ENCODE data around the gene DNAI4. TPM values are rescaled to one million over a fixed set of nuclear protein-coding genes. Genes with fewer than 3 reads are reported as not detected.
"Not testable (repeated sequence)": the region's sequence is repeated elsewhere in the genome, so short reads cannot be mapped to it uniquely, and the experiment has no call there.

The DNAI4 gene
- total RNA-seq, 1 donor from 2014 or later, result 6.0 TPM

DNA sequence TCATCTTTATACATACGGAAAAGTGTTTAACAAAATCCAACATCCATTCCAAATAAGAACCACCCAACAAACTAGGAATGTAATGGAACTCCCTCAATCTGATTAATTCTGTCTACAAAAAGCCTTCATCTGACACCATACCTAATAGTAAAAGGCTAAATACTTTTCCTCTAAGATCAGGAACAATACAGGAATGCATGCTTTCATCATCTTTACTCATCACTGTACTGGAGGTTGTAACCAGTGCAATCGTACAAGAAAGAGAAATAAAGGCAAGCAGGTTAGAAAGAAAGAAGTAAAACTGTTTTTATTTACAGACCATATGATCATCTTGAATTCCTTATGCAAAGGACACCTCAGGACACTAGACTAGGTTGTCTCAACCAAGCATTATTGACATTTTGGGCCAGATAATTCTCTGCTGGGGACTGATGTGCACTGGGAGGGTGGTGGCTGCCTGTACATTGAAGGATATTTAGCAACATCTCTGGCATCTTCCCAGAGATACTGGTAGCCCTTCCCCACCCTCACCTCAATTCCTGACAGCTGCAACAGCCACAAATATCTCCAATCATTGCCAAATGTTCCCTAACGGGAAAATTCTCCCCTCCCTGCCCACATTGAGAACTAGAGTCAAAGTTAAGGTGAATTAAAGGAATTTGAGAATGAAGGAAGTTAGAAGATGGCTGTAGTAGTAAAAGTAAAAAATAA lies 93.0 kb downstream of the DNAI4 start:
- no peak for DNase-seq (ENCODE audit: low read depth in 2 of 2)

DNA sequence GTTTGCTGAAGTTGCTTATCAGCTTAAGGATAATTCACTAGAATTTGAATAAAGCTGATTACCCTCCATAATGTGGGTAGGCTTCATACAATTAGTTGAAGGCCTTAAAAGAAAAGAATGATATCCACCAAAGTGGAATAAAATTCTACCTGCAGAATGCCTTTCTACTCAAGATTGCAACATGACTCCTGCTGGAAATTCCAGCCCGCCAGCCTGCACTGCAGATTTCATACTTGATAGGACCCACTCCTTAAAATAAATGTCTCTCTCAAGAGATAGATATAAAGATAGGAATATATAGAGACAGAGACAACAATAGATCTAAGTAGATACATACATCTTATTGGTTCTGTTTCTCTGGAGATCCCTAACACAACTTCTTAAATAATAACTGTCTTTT lies 99.9 kb downstream of the DNAI4 start:
- DNase-seq (ENCODE audit: low read depth in 2 of 2), result no peak

DNA sequence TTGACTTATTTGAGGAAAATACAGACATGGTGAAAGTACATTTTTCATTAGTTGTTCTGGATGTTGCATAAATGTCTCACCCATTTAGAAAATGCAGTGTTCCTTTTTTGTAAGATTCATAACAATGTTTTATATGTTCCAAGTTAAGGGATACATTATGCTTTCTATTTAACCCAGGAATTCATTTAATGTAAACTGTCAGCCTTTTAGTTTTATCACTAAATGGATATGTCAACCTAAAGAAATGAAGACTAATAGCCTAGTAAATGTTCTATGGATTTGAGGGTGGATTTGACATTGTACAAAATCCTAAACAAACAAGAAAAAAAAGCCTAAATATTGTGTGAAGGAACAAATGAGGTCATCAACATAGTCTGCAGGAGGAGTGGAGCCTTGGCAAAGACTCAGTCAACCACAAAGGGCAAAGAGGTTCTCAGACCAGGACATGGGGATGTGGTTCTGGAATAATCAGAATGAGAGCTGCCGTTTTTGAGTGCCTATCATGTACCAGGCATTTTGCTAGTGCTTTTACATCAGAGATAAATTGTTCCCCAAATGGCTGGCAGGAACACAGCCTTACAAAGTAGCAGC lies 114.8 kb downstream of the DNAI4 start:
- DNase-seq (ENCODE audit: low read depth in 2 of 2), result peak in 1 of 2 donors; percentile 32

DNA sequence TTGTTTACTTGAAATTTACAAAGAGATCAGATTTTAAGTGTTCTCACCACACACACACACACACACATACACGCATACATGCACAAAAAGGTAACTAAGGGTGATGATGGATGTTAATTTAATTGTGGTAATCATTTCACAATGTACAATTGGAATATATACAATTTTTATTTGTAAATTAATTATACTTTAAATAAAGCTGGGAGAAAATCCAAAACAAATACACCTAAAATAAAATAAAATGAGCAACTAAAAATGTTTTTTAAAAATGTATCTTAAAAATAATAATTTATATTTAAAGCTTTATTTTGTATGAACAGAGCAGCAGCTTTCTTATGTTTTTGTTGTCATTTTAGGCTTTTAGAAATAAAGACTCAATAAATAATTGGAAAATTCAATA lies 115.4 kb downstream of the DNAI4 start:
- DNase-seq (ENCODE audit: low read depth in 2 of 2), result no peak

DNA sequence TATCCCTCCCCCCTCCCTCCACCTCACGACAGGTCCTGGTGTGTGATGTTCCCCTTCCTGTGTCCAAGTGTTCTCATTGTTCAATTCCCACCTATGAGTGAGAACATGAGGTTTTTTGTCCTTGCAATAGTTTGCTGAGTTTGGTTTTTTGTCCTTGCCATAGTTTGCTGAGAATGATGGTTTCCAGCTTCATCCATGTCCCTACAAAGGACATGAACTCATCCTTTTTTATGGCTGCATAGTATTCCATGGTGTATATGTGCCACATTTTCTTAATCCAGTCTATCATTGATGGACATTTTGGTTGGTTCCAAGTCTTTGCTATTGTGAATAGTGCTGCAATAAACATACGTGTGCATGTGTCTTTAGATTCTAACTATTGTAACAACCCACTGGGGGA lies 128.8 kb downstream of the DNAI4 start:
- DNase-seq (ENCODE audit: low read depth in 2 of 2), result not testable (repeated sequence)

DNA sequence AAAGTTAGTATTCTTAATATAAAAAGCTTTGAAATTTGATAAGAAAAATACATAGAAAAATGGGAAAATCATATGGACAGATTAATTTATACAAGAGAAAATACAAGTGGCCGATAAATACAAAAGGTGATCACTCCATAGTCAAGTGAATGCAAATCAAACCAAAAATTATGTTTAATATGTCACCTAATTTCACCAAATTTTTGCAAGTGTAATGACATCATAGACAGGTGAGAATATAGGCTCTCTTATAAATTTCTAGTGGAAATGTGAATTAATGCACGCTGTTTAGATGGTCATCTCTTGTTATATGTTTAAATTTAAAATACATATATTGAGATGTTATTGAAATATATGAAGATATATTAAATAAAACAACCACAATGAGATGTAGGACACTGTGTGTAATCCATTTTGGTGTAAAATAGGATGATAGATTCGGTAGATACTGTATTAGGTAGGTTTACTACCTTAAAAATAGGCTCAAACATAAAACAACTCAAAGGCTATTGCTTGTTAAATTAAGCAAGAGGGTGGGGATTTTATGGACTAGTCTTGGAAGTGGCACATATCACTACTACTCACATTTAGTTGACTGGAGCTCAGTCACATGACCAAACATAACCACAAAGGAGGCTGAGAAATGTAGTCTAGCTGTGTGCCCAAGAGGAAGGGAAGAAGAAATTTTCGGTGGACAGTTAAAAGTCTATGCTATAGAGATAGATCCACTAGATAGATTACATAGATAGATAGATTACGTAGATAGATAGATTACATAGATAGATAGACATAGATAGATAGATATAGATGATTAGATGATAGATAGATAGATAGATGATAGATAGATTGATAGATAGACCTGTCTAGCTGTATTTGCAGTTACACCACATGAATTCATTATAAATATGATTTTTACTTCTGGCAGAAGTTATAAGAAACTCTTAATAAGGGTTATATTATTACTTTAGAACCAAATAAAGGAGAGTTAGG lies 132.7 kb downstream of the DNAI4 start:
- DNase-seq (ENCODE audit: low read depth in 2 of 2), result no peak

DNA sequence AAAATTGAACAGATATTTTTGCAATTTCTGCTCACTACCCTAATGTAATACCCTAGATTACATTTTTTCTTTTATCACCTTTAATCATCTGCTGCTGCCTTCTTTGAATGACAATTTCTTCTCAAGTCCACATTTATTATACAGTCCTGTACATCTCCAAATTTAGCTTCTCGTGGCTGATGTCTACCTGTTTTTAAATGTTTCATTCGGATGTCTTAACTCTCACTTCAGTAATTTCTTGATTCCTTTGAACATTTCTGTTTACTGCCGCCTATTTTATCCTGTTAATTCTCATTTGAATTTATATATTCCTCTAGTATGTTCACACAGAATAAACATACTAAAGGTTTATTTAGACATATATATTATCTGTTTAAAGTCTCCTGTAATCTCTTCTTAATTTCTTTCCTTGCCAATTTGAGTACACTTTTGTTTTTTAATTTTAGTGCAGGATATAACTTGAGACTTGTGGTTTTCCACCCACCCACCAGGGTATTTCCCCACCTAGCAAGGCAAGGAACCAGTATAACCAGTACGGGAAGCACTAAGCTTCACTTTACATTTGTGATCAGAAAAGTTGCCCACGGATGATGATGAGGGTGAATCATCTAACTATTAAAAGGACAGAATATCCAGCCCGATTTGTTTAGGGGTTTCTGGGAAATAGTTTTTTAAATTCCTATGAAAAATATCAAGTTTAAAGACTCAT lies 136.3 kb downstream of the DNAI4 start:
- no peak for DNase-seq (ENCODE audit: low read depth in 2 of 2)

DNA sequence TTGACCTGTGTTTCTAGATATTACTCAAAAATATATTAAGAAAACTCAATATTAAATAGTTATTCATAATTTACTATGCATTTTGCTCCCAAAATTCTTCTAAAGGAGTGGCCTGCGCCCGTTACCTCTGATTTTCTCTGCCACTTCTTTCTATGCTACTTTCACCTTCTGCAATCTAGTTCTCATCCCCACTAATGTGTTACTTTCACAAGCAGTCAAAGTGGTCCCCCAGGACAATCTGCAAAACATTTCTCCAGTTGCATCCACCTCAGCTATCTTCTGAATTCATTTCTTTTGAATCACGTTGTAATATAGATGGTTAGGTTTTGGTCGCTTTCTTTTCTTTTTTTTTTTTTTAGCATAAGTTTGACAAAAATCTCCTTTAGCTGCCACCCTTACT lies 137.0 kb downstream of the DNAI4 start:
- no peak for DNase-seq (ENCODE audit: low read depth in 2 of 2)

DNA sequence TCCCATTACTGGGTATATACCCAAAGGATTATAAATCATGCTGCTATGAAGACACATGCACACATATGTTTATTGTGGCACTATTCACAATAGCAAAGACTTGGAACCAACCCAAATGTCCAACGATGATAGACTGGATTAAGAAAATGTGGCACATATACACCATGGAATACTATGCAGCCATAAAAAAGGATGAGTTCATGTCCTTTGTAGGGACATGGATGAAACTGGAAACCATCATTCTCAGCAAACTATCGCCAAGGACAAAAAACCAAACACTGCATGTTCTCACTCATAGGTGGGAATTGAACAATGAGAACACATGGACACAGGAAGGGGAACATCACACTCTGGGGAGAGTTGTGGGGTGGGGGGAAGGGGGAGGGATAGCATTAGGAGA lies 138.9 kb downstream of the DNAI4 start:
- not testable (repeated sequence) for DNase-seq (ENCODE audit: low read depth in 2 of 2)

DNA sequence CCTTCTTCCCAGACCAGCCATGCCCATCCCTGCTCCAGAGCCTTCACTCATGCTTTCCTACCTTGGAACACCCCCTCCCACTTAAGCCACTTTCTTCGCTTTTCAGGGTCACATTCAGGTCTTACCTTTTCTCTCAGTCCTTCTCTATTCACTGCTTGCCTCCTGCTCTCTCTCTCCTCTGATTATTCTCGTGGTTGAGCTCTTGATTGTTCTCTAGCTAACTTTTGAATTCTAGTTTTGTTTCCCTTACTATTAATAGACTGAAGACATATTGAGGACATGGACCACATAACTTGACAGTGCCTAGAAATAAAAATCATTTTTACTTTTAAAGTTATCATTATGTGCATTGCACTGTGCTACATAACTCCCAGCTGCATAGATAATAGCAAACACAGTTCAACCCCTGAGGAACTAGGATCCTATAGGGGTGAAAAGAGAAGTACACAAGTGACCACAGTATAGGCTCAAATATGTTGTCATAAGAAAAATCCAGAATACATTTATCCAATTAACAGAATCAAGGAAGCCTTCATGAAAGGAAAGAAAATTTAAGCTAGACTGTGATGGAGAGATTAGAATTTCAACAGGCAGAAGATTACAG lies 145.1 kb downstream of the DNAI4 start:
- DNase-seq (ENCODE audit: low read depth in 2 of 2), result no peak

DNA sequence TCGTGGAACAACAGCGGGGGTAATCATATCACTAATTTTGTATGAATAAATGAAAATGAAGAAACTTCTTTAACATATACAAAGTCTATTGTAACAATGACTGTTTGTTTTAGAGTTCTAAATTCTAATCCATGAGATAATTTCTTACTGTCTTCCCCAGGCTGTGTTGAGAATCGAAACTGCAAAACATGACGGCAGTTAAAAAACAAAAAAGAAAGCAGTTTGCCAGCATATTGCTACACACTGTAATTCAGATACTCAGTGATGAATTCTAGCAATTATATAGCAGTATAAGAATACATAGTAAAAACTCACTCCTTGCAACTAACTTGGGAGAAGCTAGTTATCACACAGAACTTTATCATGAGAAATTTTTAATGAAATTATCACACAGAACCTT lies 145.7 kb downstream of the DNAI4 start:
- no peak for DNase-seq (ENCODE audit: low read depth in 2 of 2)

DNA sequence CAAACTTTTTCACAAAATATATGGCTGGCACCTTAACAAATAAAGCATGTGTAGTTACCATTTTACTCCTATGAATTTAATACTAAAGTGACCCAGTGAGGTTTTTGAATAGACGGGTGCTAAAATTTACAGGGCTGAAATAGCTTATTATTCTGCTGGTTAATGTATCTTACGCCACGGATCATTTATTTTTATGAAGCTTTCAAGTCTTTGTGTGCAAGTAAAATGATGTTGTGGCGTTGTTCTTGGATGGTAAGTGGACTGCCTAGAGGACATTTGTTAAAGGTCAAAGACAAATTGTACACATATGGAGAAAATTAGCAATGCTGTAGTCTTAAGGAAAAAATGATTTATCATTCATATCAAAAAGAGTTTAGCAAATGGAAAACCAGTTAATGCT lies 146.4 kb downstream of the DNAI4 start:
- DNase-seq (ENCODE audit: low read depth in 2 of 2), result no peak

DNA sequence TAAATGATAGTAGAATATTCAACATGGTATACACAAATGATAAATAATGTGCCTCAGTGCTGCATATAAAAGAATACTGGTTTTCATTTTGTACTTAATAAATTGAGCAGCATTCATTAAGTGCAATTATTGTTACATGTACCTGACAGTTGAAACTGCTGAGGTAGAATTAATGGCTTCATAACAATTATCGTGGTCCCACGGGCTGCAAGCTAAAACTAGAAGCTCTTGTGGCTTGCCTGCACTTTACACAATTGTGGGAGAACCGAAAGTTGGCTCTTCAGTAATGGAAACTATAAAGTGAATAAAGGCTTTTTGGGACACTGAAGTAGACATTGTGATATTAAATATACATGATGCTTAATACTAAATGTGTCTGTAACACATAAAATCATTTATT lies 146.8 kb downstream of the DNAI4 start:
- no peak for DNase-seq (ENCODE audit: low read depth in 2 of 2)

DNA sequence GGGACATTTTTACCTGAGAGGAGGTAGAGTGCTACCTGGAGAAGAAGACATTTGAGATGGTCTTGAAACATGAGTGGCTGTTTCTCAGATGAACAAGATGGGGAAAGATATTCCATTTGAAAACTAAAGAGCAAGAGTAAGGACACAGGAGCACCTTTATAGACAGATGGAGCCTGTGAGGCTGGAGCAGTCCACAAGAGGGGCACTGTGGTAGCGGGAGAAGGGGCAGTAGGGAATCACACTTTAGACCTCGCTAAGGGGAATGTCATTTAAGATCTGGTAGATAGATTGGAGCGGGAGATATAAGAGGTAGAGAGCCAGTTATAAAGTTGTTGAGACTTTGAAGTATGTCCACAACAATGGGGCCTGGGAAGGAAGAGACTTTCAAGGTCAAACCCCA lies 149.0 kb downstream of the DNAI4 start:
- no peak for DNase-seq (ENCODE audit: low read depth in 2 of 2)

DNA sequence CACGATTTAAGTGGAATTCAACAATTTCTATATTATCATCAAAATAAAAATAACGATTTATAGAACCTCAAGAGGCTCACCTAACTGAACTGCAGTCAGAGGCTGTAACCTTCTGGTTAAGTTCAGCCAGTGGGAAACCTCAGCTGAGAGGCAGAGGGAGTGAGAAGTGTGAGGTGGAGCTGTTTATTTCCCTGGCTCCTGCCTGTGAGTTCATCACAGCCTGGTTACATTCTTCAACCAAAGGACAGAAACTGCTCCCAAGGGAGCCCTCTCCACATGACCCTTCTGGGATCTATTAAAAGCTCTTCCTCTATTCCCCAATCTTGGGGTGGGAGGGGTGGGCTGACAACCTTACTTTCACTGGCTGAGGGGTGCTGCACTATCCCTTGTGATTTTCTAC lies 150.2 kb downstream of the DNAI4 start:
- no peak for DNase-seq (ENCODE audit: low read depth in 2 of 2)

DNA sequence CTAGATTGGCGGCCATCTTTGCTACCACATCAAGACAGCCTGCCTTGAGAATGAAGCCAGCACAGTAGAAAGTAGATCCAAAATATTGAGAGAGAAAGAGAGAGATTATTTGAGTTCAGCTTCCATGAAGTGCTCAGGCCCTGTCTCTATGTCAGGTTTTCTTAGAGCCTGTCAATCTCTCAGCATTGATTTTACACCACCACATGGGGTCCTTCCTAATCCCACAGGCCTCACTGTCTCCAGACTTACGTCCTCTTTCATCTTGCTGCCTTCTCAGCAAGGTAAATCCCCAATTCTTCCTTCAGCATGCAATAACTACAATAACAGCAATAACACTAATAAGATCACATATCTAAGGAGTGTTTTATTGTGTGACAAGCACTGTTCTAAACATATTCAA lies 151.4 kb downstream of the DNAI4 start:
- no peak for DNase-seq (ENCODE audit: low read depth in 2 of 2)

DNA sequence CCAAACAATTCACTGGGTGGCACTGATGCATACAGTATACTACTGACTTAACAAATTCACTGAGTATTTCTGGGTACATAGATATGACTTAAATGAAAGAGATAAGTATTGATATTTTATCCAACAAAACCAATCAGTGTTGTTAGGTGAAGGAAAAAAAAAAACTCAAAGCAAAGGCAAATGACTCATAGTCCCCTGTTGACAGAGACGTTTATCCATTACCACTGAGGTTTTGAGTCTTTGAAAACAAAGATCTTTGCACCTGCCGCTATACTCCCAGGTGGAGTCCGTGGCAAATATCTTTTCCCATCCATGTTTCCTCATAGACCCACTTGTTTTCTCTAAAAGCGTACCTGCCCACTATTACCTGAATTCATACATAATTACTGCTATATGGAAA lies 154.0 kb downstream of the DNAI4 start:
- DNase-seq (ENCODE audit: low read depth in 2 of 2), result no peak

DNA sequence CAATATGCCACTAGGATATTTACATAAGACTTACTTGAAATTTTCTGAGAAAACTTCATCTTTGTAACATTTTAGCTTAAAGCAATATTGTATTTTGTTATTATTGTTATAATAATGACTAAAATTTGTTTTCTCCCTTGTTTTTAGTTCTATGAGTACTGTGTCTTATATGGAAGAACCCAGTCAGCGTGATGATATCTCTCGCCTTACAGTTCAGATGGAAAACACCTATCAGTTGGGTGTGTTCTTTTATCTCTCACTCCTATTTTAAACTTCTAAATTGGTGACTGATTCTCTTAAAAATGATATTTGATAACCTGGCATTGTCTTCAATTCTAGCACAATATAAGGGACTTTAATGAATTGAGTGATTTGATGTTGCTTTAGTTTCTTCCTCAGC lies 154.4 kb downstream of the DNAI4 start:
- no peak for DNase-seq (ENCODE audit: low read depth in 2 of 2)

DNA sequence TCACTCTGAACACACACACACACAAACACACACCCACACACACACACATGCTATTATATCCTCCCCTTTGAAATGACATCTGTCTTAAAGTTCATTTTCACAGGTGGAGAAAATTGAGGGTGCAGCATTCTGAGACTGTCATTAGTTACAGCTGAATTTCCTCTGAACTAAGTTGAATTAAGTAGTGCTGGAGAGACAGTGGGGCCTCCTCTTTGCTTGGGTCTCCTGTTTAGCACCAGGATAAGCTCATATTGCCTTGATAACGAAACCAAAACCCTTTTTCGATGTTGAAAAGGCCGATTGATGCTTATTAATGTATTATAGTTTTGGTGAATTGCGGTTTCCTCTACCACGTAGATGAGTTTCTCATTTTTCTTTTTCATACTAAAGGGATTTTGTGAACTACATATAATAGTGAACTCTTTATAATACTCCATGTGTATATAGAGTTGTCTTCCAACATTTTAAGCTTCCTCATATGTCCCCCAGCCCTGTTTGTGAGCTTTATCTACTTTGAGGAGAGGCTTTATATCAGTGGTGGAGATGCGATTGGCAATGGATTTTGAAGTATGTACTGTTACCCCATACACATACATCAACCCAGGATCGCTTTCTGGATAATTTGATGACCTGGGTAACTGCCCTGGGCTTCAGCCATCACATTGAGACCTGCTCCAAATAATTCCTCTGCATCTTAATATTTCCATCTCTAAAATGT lies 155.0 kb downstream of the DNAI4 start:
- DNase-seq (ENCODE audit: low read depth in 2 of 2), result no peak

DNA sequence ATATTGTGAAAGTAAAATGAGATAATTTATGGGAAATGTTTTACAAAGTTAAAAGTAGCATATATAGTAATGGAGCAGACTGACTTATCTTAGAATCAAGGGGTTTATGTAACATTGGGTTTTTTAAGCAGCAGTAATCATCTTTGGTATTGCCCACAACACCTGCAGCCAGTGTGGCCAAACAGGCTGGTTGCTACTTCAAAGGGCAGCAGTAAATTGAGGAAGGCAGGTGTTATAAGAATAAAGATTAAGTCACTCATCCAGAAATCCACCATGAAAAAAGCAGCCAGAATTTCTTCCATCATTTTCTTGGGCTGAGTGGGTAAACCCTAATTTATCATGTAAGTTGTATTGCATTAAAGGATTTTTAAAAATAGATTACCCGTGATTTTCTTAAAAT lies 155.7 kb downstream of the DNAI4 start:
- no peak for DNase-seq (ENCODE audit: low read depth in 2 of 2)

DNA sequence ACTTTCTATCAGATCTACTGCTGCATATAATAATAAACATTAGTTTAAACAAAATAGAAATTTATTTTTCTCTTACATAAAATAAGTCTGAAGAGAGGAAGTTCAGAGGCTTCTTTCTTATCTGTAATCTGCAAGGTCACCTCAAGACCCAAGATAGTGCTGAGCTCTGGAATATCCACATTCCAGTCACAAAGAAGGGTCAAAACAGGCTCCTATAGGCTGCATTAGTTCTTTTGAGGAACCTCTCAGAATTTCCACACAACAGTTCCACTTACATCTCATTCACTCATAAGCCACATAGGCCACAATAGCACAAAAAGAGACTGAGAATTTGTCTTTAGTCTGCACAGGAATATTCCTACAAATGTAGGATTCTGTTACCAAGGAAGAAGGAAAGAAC lies 157.0 kb downstream of the DNAI4 start:
- DNase-seq (ENCODE audit: low read depth in 2 of 2), result no peak

Measured in lung microvascular endothelial cell (primary cell).